ENCODE results near the gene RAB35. TPM values are rescaled to one million over a fixed set of nuclear protein-coding genes. Genes with fewer than 3 reads are reported as not detected.

The RAB35 gene
- total RNA-seq, 1 donor from 2014 or later = 42.0 TPM

GRCh38 chr12:120102189-120103043 is 14.1 kb downstream of the RAB35 start:
- no peak for DNase-seq

GRCh38 chr12:120101617-120102016 is 14.9 kb downstream of the RAB35 start:
- no peak for DNase-seq

- no peak for DNase-seq
These were observed 15.4 kb downstream of the RAB35 start for GRCh38 chr12:120101182-120101581.

- peak; percentile 64 for DNase-seq
These were observed 15.9 kb downstream of the RAB35 start for GRCh38 chr12:120100630-120101029.

- no peak for DNase-seq
These were observed 16.8 kb downstream of the RAB35 start for GRCh38 chr12:120099738-120100137.

- no peak for DNase-seq
These were observed 17.6 kb downstream of the RAB35 start for GRCh38 chr12:120098756-120099470.

GRCh38 chr12:120096671-120097202 is 19.8 kb downstream of the RAB35 start:
- DNase-seq = no peak

GRCh38 chr12:120095736-120096135 is 20.8 kb downstream of the RAB35 start:
- no peak for DNase-seq

GRCh38 chr12:120095331-120095730 is 21.2 kb downstream of the RAB35 start:
- no peak for DNase-seq

- DNase-seq = no peak
These were observed 22.1 kb downstream of the RAB35 start for GRCh38 chr12:120094485-120094884.

GRCh38 chr12:120093592-120094355 is 22.8 kb downstream of the RAB35 start:
- DNase-seq = no peak

- no peak for DNase-seq
These were observed 23.3 kb downstream of the RAB35 start for GRCh38 chr12:120093336-120093591.

- no peak for DNase-seq
These were observed 23.8 kb downstream of the RAB35 start for GRCh38 chr12:120092551-120093335.

- DNase-seq = no peak
These were observed 25.0 kb downstream of the RAB35 start for GRCh38 chr12:120091371-120092090.

GRCh38 chr12:120090626-120091295 is 25.8 kb downstream of the RAB35 start:
- no peak for DNase-seq

- no peak for DNase-seq
These were observed 26.3 kb downstream of the RAB35 start for GRCh38 chr12:120090206-120090605.

- no peak for DNase-seq
These were observed 26.8 kb downstream of the RAB35 start for GRCh38 chr12:120089796-120090195.

GRCh38 chr12:120089105-120089504 is 27.4 kb downstream of the RAB35 start:
- no peak for DNase-seq

- peak; percentile 99 for DNase-seq
These were observed 29.5 kb downstream of the RAB35 start for GRCh38 chr12:120086801-120087621.

Measured in dermis blood vessel endothelial cell (primary cell).